Neural crest cell (in vitro differentiated cells): ENCODE results near the gene DIP2B. TPM values are rescaled to one million over a fixed set of nuclear protein-coding genes. Genes with fewer than 3 reads are reported as not detected.
"Not testable (repeated sequence)": the region's sequence is repeated elsewhere in the genome, so short reads cannot be mapped to it uniquely, and the experiment has no call there.

Experiments
- DNase-seq: peaks from one replicate; pipeline ENCODE4 v3.0.0; 2021; ENCODE audit warnings: low read depth, mixed read lengths, low spot score
- H3K27ac Mint-ChIP-seq: one replicate; pipeline ENCODE4 v1.8.0; 2021; ENCODE audit warnings: mild to moderate bottlenecking, mixed read lengths; ENCODE audit not compliant: unreplicated experiment
- H3K27me3 Mint-ChIP-seq: 2 replicates; pipeline ENCODE4 v1.8.0; 2021; ENCODE audit warnings: low read depth, mild to moderate bottlenecking, mixed read lengths
- H3K36me3 Mint-ChIP-seq: 2 replicates; pipeline ENCODE4 v1.8.0; 2021; ENCODE audit warnings: low read depth, mild to moderate bottlenecking, mixed read lengths
- H3K4me1 Mint-ChIP-seq: 2 replicates; pipeline ENCODE4 v1.8.0; 2021; ENCODE audit warnings: mixed read lengths
- H3K4me3 Mint-ChIP-seq: one replicate; pipeline ENCODE4 v1.8.0; 2021; ENCODE audit warnings: mild to moderate bottlenecking, mixed read lengths
- H3K9me3 Mint-ChIP-seq: 2 replicates; pipeline ENCODE4 v1.8.0; 2021; ENCODE audit warnings: mixed read lengths
- total RNA-seq: library from RNA; stranded (reverse); gene quantifications from 2 replicates; pipeline ENCODE4 v1.2.1, GENCODE V29; 2021
- TF ChIP-seq, protein P1 (sequence below): fragments of 200-600 bp; sonication (generic); conservative IDR thresholded peaks from 2 replicates; pipeline ENCODE4 v1.5.0; 2021; ENCODE audit warnings: antibody characterized with exemption, mild to moderate bottlenecking

DIP2B gene
- total RNA-seq, 1 donor from 2014 or later, result 39.4 TPM

DNA sequence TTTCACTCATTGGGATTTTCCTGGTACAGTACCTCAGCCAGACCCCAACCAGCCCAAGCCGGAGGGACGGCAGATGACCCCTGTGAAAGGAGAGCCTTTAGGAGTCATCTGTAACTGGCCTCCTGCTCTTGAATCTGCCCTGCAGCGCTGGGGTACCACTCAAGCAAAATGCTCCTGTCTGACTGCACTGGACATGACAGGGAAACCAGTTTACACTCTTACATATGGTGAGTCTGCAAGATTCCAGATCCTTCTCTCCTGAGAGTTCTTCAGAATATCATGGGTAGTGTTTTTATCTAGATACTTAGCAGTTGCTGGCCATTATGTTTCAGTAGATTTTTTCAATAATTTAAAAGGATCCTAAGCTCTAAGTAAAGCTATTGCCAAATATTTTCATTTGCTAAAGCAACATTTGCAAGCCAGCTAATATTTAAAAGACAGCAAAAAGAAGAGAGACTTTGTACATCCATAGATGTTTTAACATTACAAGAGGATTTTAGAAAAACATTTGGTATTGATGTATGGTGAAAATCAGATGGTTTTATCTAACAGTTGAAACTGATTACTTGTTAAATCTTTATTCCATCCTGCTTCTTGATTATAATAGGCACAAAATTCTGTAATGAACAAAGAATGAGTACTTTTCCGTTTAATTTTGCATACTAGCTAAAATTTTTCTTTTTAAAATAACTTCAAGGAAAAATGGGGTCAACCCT lies 174.0 kb downstream of the DIP2B start:
- H3K27ac Mint-ChIP-seq, result no peak overlapping the region

DNA sequence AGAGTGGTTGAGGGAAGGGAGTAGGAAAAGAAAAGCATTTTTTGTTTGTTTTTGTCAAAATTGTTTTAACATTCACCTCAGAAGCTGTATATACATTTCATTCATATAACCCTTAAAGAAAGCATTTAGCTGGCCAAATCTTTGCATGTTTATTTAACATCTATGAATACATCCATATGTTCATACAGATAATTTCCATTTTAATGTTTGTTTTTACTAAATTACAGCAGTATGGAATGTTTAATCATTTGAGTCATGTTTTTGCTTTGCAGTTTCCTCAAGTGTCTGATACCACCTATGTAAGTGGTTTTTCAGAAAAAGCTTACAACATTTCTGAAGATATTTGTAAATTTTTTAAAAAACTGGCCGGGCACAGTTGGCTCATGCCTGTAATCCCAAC lies 174.8 kb downstream of the DIP2B start:
- Mint-ChIP-seq H3K27me3 (no peaks in the 10 kb centered on the region), H3K27ac (no peak overlapping the region)
- TF ChIP-seq, protein P1, sequence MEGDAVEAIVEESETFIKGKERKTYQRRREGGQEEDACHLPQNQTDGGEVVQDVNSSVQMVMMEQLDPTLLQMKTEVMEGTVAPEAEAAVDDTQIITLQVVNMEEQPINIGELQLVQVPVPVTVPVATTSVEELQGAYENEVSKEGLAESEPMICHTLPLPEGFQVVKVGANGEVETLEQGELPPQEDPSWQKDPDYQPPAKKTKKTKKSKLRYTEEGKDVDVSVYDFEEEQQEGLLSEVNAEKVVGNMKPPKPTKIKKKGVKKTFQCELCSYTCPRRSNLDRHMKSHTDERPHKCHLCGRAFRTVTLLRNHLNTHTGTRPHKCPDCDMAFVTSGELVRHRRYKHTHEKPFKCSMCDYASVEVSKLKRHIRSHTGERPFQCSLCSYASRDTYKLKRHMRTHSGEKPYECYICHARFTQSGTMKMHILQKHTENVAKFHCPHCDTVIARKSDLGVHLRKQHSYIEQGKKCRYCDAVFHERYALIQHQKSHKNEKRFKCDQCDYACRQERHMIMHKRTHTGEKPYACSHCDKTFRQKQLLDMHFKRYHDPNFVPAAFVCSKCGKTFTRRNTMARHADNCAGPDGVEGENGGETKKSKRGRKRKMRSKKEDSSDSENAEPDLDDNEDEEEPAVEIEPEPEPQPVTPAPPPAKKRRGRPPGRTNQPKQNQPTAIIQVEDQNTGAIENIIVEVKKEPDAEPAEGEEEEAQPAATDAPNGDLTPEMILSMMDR, result no peak

More for the DNA sequence above, 174.0 kb downstream of the DIP2B start:
- no peak for DNase-seq
- H3K9me3 Mint-ChIP-seq, result no peaks in the 10 kb centered on the region
- TF ChIP-seq, protein P1, result no peak
- no peak overlapping the region for H3K4me3 Mint-ChIP-seq
- H3K27me3 Mint-ChIP-seq, result no peaks in the 10 kb centered on the region
- no peaks in the 10 kb centered on the region for H3K4me1 Mint-ChIP-seq
- H3K36me3 Mint-ChIP-seq, result peaks cover 22% of the 10 kb centered on the region

DNA sequence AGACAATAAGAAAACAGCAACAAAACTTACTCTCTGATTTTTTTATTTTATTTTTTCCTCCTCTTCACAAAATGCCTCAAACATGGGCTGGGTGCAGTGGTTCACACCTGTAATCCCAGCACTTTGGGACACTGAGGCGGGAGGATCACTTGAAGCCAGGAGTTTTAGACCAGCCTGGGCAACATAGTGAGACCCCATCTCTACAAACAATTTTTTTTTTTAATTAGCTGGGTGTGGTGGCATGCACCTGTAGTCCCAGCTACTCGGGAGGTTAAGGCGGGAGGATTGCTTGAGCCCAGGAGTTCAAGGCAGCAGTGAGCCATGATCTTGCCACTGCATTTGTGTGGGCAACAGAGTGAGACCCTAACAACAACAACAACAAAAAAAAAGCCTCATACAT lies 176.3 kb downstream of the DIP2B start:
- not testable (repeated sequence) for H3K4me1 Mint-ChIP-seq, H3K27me3 Mint-ChIP-seq, H3K27ac Mint-ChIP-seq, H3K4me3 Mint-ChIP-seq, H3K9me3 Mint-ChIP-seq, DNase-seq
- H3K36me3 Mint-ChIP-seq, result peaks cover 20% of the 10 kb centered on the region

More for the DNA sequence above, 174.8 kb downstream of the DIP2B start:
- DNase-seq, result no peak
- H3K36me3 Mint-ChIP-seq, result peaks cover 20% of the 10 kb centered on the region
- no peaks in the 10 kb centered on the region for H3K9me3 Mint-ChIP-seq
- no peak overlapping the region for H3K4me3 Mint-ChIP-seq
- no peaks in the 10 kb centered on the region for H3K4me1 Mint-ChIP-seq

DNA sequence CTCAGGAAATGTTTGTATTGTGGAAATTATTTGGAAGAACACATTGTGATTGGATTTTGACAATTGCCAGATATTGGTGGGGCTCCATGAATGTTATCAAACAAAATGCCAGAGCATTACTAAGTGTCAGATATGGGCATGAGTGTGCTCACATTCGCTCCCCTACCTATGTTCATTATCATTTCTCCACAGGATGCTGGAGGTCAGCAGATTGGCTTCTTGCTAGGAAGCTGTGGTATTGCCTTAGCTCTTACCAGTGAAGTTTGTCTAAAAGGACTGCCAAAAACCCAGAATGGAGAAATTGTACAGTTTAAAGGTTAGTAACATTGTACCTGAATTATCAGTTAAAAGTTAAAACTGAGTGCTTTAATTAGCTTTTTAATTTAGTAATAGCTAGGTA lies 180.9 kb downstream of the DIP2B start:
- Mint-ChIP-seq H3K4me1 (peaks cover 7% of the 10 kb centered on the region), H3K4me3 (no peak overlapping the region), H3K9me3 (no peaks in the 10 kb centered on the region), H3K36me3 (peaks cover 21% of the 10 kb centered on the region), H3K27ac (no peak overlapping the region), H3K27me3 (no peaks in the 10 kb centered on the region)
- DNase-seq, result no peak
- TF ChIP-seq, protein P1, result no peak

DNA sequence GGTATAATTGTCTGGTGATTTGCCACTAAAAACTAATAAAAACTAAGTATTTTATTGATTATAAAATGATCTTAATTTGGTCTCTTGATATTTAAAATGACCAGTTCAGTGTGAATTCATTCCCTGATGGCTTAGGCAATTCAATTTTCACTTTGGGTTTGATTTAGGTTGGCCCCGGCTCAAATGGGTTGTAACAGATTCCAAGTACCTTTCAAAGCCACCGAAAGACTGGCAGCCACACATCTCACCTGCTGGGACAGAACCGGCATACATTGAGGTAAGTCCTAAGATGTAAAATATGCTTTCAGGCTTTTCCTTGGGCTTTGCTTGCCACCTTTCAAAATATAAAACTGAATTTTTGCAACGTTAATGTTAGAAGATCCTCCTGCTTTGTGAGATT lies 181.6 kb downstream of the DIP2B start:
- Mint-ChIP-seq H3K4me3 (no peak overlapping the region), H3K9me3 (no peaks in the 10 kb centered on the region), H3K36me3 (peaks cover 21% of the 10 kb centered on the region), H3K27ac (no peak overlapping the region), H3K27me3 (no peaks in the 10 kb centered on the region), H3K4me1 (peaks cover 13% of the 10 kb centered on the region)
- TF ChIP-seq, protein P1, result no peak
- no peak for DNase-seq

DNA sequence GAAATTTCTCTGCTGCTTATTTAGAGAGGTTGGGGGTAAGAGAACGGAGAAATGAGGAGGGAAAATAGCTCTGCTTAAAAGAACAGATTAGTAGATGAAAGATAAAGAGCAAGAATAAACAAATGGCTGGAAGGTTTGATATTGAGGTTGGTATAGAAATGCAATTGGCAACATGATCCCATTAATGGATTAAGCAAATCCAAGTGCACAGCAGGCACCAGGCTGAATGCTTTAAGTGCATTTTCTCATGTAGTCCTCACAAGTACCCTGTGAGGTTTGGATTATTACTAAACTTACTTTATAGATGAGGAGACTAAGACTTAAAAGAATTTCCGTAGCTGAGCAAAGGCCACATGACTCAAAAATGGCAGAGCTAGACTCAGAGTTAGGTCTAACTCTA lies 182.2 kb downstream of the DIP2B start:
- no peak overlapping the region for H3K4me3 Mint-ChIP-seq
- TF ChIP-seq, protein P1, result no peak
- H3K27ac Mint-ChIP-seq, result no peak overlapping the region
- peaks cover 17% of the 10 kb centered on the region for H3K36me3 Mint-ChIP-seq
- no peaks in the 10 kb centered on the region for H3K27me3 Mint-ChIP-seq
- H3K9me3 Mint-ChIP-seq, result no peaks in the 10 kb centered on the region
- peaks cover 13% of the 10 kb centered on the region for H3K4me1 Mint-ChIP-seq
- no peak for DNase-seq
